Rectal smooth muscle tissue (tissue), 1 donor: ENCODE measurements around the gene KRTAP17-1.
"Not testable (repeated sequence)": the region's sequence is repeated elsewhere in the genome, so short reads cannot be mapped to it uniquely, and the experiment has no call there.

ENCODE experiments used
- H3K27ac ChIP-seq: one replicate; pipeline ENCODE4 v1.7.0; 2013; ENCODE audit warnings: low read depth, low read length, inconsistent platforms
- H3K27me3 ChIP-seq: one replicate; pipeline ENCODE4 v1.7.0; 2013; ENCODE audit warnings: low read length; ENCODE audit not compliant: control insufficient read depth, insufficient read depth
- H3K36me3 ChIP-seq: one replicate; pipeline ENCODE4 v1.7.0; 2013; ENCODE audit warnings: low read length; ENCODE audit not compliant: control insufficient read depth, insufficient read depth
- H3K4me1 ChIP-seq: one replicate; pipeline ENCODE4 v1.7.0; 2013; ENCODE audit warnings: low read length; ENCODE audit not compliant: control insufficient read depth, insufficient read depth
- H3K4me3 ChIP-seq: one replicate; pipeline ENCODE4 v1.7.0; 2013; ENCODE audit warnings: low read length
- H3K9ac ChIP-seq: one replicate; pipeline ENCODE4 v1.7.0; 2013; ENCODE audit warnings: low read length

The KRTAP17-1 gene

DNA sequence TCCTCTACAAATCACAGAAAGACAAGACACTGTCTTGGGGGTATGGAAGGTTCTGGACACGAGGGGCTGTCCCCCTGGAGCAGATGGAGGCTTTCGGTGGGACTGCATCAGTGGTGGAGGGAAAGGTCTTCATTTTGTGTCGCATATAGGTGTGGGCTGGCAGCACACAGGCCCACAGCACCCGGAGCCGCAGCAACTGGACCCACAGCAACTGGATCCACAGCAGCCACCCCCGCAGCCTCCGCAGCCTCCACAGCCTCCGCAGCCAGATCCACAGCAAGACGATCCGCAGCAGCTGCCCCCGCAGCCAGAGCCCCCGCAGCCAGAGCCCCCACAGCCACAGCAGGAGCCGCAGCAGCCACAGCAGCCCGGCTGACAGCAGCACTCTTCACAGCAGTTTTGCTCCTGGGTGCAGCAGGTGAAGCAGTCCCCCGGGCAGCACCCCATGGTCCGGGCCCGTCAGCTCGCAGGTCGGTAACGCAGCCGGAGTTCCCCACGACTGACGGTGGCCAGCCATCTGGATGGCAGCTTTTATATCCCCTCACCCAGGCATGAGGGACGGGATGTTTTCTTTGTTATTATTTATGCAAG is at the start of gene KRTAP17-1:
Gene KRTAP17-1 (minus strand): TSS at position 507 of the 591 bp plus-strand sequence. CDS start 60 bp downstream, at position 447.
- Histone ChIP-seq H3K27me3 (no peaks in the 10 kb centered on the region), H3K4me3 (no peak within 1 kb of the TSS), H3K27ac (no peak within 1 kb of the TSS), H3K4me1 (no peaks in the 10 kb centered on the region), H3K36me3 (no peaks in the 10 kb centered on the region), H3K9ac (no peak within 1 kb of the TSS)

DNA sequence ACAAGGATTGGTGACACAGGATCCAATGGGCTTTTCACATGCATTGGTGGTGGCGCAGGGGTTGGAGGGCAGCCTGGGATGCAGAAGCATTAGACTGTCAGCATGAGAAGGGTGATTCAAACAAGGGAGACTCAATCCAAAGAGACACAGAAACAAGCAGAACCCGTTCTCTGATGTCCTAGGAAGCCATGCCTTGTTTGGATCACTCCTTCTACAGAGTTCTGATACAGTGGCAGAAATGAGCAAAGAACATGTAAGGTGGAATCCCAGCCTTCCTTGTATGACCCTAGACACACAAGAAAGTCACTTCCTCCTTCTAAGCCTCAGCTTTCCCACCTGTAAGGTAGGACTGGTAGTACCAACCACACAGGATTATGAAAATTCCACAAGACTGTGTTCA is 48.4 kb upstream of the KRTAP17-1 start:
- Histone ChIP-seq H3K4me3 (no peak overlapping the region), H3K27me3 (no peaks in the 10 kb centered on the region), H3K27ac (no peak overlapping the region), H3K36me3 (no peaks in the 10 kb centered on the region), H3K4me1 (no peaks in the 10 kb centered on the region), H3K9ac (no peak overlapping the region)

- no peaks in the 10 kb centered on the region for H3K4me1 ChIP-seq
- no peak overlapping the region for H3K27ac ChIP-seq
- no peak overlapping the region for H3K4me3 ChIP-seq
Observed at GRCh38 chr17:41360296-41360995, 44.9 kb upstream of the KRTAP17-1 start.

DNA sequence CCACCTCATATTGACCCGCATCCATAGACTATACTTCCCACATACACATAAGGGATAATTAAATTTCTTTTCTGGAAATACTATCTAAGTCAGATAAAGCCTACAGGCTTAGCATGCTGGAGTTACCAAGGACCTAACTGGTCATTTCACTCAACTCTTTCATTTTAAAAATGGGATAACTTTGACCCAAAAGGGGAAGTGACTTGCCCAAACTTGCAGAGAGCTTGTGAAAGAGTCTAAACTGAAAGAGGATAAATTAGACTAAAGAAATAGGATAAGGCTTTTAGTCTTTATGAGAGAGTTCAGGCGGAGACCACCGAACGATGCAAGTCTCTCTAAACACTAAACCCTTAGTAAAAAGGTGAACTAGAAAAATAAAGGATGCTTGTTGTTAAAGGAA is 39.0 kb upstream of the KRTAP17-1 start:
- no peaks in the 10 kb centered on the region for H3K27me3 ChIP-seq
- H3K4me3 ChIP-seq = no peak overlapping the region
- no peaks in the 10 kb centered on the region for H3K36me3 ChIP-seq
- H3K27ac ChIP-seq = no peak overlapping the region
- no peaks in the 10 kb centered on the region for H3K4me1 ChIP-seq
- no peak overlapping the region for H3K9ac ChIP-seq

More at GRCh38 chr17:41360296-41360995, 44.9 kb upstream of the KRTAP17-1 start:
- no peak overlapping the region for H3K9ac ChIP-seq
- H3K36me3 ChIP-seq = no peaks in the 10 kb centered on the region
- H3K27me3 ChIP-seq = no peaks in the 10 kb centered on the region

- Histone ChIP-seq H3K27ac (no peak overlapping the region), H3K27me3 (no peaks in the 10 kb centered on the region), H3K4me1 (no peaks in the 10 kb centered on the region)
Observed at GRCh38 chr17:41352597-41353366, 37.3 kb upstream of the KRTAP17-1 start.

DNA sequence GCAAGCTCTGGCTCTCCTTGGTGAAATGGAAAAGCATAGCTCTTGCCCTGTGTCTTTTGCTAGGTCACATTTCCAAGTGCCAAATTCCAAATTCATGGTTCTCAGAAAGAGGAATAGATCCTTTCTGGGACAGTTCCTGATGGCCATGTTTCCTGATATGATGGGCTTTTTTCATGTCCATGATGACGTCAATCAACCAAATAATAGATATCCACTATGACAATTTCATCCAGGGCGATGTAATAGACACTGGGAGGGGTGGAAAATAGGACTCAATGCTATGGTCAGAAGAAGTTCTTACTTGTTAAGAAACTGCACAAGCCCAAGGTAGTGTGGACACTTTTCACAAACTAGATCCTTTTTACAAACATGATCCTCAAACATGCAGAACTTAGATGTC is 35.7 kb upstream of the KRTAP17-1 start:
- Histone ChIP-seq H3K4me1 (no peaks in the 10 kb centered on the region), H3K27me3 (no peaks in the 10 kb centered on the region), H3K27ac (no peak overlapping the region), H3K4me3 (no peak overlapping the region), H3K9ac (no peak overlapping the region), H3K36me3 (no peaks in the 10 kb centered on the region)

More at GRCh38 chr17:41352597-41353366, 37.3 kb upstream of the KRTAP17-1 start:
- H3K36me3 ChIP-seq = no peaks in the 10 kb centered on the region
- H3K4me3 ChIP-seq = no peak overlapping the region
- no peak overlapping the region for H3K9ac ChIP-seq

DNA sequence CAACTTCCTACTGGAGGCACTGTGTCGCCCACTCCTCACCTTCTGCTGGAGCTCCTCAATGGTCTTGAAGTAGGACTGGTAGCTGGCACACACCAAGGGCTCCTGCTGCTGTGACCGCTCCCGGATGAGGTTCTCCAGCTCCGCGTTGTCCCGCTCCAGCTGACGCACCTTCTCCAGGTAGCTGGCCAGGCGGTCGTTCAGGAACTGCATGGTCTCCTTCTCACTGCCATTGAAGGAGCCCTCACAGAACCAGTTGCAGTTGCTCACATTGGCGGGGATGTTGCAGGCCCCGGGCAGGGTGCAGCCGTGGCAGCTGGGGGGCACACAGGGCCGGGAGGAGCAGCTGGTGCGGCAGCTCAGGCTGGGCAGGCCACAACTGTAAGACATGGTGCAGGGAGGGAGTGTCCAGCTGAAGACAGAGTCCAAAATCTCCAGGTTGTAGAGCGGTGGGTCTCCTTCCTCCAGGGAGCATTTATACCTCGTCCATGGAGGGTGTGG is 34.9 kb upstream of the KRTAP17-1 start, which contains the start of gene KRT33A:
Gene KRT33A (minus strand): TSS at position 448 of the 498 bp plus-strand sequence. CDS start 61 bp downstream, at position 387.
- not testable (repeated sequence) for H3K4me1 ChIP-seq, H3K9ac ChIP-seq, H3K27ac ChIP-seq, H3K27me3 ChIP-seq, H3K4me3 ChIP-seq, H3K36me3 ChIP-seq

DNA sequence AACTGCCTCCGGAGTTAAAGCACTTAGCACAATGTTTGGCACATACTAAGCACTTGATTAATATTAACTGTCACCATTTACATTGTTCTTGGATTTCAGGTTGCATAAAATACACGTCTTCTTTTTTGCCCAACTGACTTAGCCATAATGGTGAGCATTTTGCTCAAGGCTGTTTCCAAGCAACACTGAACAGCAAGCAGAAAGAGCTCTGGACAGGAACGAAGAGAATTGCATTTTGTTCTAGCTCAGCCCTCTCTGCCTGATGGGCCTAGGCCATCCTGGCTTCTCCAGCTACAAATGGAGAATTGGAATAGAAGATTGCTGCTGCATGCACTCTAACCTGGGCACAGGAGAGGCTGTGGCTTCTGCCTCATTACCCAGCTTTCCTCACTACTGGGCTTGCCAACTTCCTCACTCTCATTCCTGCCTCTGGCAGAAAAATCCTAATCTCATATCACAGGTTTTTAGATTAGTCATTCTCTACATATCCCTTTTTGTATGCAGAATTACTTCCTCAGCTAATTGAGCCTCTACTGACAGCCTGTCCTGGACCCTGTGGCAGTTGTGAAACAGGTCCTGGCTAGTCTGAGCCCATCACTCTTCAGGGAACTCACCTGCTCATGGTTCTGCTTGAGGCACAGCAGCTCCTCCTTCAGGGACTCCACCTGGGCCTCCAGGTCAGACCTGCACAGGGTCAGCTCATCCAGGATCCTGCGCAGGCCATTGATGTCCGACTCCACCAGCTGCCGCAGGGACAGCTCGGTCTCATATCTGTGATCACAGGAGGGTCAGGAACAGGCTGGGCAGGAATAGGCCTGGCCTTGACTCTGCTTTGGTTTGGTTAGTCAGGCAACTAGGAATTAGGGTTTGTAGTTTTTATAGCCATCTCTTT is 32.6 kb upstream of the KRTAP17-1 start:
- H3K27ac ChIP-seq = no peak overlapping the region
- no peak overlapping the region for H3K4me3 ChIP-seq
- H3K4me1 ChIP-seq = no peaks in the 10 kb centered on the region
- H3K36me3 ChIP-seq = no peaks in the 10 kb centered on the region
- no peaks in the 10 kb centered on the region for H3K27me3 ChIP-seq
- no peak overlapping the region for H3K9ac ChIP-seq

DNA sequence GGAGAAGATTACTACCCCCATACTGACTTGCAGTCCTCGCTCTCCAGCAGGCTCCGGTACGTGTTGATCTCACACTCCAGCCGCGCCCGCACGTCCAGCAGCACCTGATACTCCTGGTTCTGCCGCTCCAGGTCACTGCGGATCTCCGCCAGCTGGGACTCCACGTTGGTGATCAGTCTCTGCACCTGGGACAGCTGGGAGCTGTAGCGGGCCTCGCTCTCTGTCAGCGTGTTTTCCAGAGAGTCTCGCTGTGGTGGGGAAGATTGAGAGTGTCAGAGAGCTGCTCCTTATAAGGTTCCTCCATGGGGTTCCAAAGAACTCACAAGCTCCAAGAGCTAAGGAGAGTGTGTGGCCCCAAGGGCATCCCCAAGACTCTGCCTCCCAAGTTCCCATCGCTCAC is 30.9 kb upstream of the KRTAP17-1 start:
- not testable (repeated sequence) for H3K4me1 ChIP-seq, H3K4me3 ChIP-seq, H3K9ac ChIP-seq, H3K27ac ChIP-seq, H3K27me3 ChIP-seq, H3K36me3 ChIP-seq

GRCh38 chr17:41345992-41346391 is 30.5 kb upstream of the KRTAP17-1 start:
- Histone ChIP-seq H3K9ac (no peak overlapping the region), H3K36me3 (no peaks in the 10 kb centered on the region), H3K27me3 (no peaks in the 10 kb centered on the region), H3K27ac (no peak overlapping the region), H3K4me1 (no peaks in the 10 kb centered on the region), H3K4me3 (no peak overlapping the region)

DNA sequence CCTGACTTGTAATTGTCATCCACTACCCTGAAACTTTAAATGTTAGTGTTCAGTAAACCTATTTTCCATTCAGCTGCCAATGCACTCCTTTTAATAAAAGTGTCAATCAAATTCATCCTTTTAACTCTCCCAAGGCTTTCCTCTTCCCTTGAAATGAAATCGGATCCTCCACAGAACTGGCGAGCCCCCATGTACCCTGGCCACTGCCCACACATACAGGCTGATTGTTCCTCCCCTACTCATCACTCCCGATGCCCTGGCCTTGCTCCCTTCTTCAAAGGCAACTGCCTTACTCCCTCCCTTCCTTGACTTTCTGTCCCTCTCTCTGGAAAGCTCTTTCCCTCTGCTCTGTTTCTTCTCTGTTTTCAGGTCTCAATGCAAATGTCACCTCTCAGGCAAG is 27.5 kb upstream of the KRTAP17-1 start:
- no peaks in the 10 kb centered on the region for H3K36me3 ChIP-seq
- no peak overlapping the region for H3K9ac ChIP-seq
- no peak overlapping the region for H3K4me3 ChIP-seq
- no peaks in the 10 kb centered on the region for H3K4me1 ChIP-seq
- H3K27ac ChIP-seq = no peak overlapping the region
- no peaks in the 10 kb centered on the region for H3K27me3 ChIP-seq
